ENCODE results near the gene LRRC23. TPM values are rescaled to one million over a fixed set of nuclear protein-coding genes. Genes with fewer than 3 reads are reported as not detected.

The LRRC23 gene, protein sequence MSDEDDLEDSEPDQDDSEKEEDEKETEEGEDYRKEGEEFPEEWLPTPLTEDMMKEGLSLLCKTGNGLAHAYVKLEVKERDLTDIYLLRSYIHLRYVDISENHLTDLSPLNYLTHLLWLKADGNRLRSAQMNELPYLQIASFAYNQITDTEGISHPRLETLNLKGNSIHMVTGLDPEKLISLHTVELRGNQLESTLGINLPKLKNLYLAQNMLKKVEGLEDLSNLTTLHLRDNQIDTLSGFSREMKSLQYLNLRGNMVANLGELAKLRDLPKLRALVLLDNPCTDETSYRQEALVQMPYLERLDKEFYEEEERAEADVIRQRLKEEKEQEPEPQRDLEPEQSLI
- 27.7 TPM for total RNA-seq

GRCh38 chr12:6904280-6905276, at the start of gene LRRC23:
Gene LRRC23 (plus strand): TSS chr12:6904822. CDS start chr12:6905634, 812 bp downstream.

GRCh38 chr12:6867413-6868210, 37.0 kb upstream of the LRRC23 start, which contains the start of gene TPI1:
Gene TPI1 (plus strand): TSS chr12:6867531. CDS start chr12:6867567, 36 bp downstream.

DNA sequence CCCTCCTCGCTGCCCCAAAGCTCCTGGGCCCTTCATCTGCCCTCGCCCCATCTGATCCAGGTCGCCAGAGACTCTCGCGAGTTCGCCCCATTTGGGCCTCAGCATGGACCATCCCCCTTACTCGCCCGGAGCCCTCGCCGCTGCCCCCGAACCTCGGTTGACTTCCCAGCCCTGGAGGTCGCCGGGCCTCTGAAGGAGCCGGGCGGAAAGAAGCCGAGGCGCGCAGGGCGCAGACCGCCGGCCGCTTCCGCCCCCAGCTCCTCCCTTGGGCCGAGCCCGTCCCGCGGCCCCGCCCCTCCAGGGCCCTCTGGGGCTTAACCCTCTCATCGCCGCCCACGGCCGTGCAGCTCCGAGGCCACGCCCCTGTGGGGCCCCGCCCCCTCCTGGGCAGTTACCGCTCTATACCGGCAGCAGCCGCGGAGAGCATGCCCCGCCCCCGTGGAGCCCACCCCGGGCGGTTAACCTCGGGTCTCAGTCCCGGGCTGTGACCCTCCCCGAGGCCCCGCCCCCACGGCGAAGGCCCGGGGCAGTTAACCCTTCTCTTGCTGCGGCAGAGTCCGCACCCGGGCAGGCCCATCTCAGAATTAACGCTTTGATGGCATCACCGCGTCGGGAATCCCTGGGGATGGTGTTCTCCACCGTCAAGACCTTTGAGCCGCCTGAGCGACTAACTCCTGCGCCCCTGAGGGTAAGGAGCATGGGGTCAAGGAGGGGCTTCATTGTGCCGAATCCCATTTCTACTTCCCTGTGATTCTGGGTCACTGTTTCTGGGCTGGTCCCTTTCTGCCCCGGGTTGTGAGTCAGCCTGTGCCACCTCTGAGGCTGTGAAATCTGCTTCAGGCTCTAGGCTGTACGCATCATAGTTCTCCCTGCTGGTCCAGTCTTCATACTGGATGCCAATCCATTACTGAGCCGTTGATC, 31.3 kb upstream of the LRRC23 start, which contains the start of gene SPSB2:
Gene SPSB2 (minus strand): TSS at position 210 of the 921 bp plus-strand sequence. CDS start 402 bp downstream, outside the sequence.

DNA sequence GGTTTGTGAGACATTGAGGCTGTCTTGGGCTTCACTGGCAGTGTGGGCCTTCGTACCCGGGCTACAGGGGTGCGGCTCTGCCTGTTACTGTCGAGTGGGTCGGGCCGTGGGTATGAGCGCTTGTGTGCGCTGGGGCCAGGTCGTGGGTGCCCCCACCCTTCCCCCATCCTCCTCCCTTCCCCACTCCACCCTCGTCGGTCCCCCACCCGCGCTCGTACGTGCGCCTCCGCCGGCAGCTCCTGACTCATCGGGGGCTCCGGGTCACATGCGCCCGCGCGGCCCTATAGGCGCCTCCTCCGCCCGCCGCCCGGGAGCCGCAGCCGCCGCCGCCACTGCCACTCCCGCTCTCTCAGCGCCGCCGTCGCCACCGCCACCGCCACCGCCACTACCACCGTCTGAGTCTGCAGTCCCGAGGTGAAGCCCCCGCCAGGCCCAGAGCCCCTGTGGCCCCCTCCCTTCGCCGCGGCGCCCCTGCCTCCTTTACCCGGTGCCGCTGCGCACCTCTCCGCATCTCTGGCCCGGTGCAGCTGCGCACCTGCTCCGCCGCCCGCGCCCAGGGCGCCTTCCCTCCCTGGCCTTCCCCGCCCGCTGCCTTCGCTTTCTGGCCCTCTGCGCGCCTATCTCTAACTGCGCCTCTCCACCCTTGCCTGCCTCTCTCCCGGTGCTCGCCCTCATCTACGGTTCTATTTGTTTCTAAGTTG, 9.8 kb downstream of the LRRC23 start, which contains the start of gene ENO2:
Gene ENO2 (plus strand): TSS at position 335 of the 701 bp plus-strand sequence. CDS start 1,253 bp downstream, outside the sequence.

DNA sequence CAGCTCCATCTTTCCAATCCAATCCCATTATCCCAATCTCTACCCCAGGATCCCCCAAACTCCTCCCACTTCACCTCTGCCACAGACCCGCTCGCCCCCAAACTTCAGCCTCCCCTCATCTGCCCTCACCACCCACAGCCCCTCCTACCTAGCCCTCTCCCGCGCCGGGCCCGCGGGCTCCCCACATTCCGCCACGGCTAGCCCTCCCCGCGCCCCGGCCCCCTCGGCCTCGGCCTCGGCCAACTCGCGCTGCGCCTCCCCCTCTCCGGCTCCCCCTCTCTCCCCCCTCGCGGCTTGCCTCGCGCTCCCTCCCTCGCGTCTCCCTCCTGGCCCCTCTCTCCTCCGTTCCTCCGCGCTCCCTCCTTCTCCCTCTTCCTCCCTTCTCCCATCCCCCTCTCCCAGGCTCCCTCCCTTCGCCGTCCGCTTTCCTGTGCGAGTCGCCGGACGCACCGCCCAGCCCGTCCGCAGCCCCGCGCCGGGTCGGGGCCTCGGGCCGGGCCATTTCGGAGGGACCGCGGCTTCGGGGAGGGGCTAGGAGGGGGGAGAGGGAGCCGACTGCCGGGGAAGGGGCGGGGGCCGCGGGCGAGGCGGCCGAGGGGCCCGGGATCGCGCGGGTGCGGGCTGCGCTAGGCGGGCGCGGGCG, 22.9 kb downstream of the LRRC23 start, which contains the start of gene ATN1:
Gene ATN1 (plus strand): TSS at position 581 of the 643 bp plus-strand sequence. CDS start 6,043 bp downstream, outside the sequence.

DNA sequence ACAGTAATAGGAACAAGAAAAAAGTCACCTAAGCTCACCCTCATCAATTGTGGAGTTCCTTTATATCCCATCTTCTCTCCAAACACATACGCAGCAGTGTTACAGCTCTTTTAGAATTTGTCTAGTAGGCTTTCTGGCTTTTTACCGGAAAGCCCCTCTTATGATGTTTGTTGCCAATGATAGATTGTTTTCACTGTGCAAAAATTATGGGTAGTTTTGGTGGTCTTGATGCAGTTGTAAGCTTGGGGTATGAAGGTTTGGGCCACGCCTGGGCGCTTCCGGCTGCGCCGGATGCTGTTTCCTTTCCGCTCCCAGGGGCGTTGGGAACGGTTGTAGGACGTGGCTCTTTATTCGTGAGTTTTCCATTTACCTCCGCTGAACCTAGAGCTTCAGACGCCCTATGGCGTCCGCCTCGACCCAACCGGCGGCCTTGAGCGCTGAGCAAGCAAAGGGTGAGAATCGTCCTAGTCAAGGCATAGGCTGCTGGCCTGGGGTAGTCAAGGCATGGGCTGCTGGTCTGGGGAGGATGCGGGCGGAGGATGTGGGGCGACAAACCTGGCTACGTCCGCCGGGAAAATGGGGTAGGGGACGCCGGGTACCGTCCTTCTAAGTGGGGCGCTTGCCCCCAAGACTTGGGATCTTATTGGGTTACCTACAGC, 39.2 kb downstream of the LRRC23 start, which contains the start of the genes C12orf57 and RNU7-1:
Gene C12orf57 (plus strand): TSS at position 301 of the 659 bp plus-strand sequence. CDS start 100 bp downstream, at position 401.
Gene RNU7-1 (plus strand): TSS at position 95 of the 659 bp plus-strand sequence.

GRCh38 chr12:6950811-6951540, 46.4 kb downstream of the LRRC23 start, which contains the start of gene PTPN6:
Gene PTPN6 (plus strand): TSS chr12:6951356. CDS start chr12:6951513, 157 bp downstream.

Small RNA genes lying within 50 kb of the gene (small RNA-seq; reads per million reads assigned to genes)
- gene MIR141 = not detected
- 0.10 reads per million for gene MIR200C
- not detected for gene RNU7-1

Other genes with a start within 250 kb of the LRRC23 start
- gene ING4, start 241.7 kb upstream of the LRRC23 start, total RNA-seq = 61.6 TPM
- gene ZNF384, start 215.4 kb upstream of the LRRC23 start, total RNA-seq = 17.3 TPM
- gene PIANP, start 204.0 kb upstream of the LRRC23 start, total RNA-seq = 4.4 TPM
- gene COPS7A, start 180.8 kb upstream of the LRRC23 start, total RNA-seq = 41.5 TPM
- gene MLF2, start 151.7 kb upstream of the LRRC23 start, total RNA-seq = 104 TPM
- gene PTMS, start 138.5 kb upstream of the LRRC23 start, total RNA-seq = 84.2 TPM
- not detected for gene LAG3, start 132.3 kb upstream of the LRRC23 start, total RNA-seq
- gene CD4, start 115.3 kb upstream of the LRRC23 start, total RNA-seq = 4.8 TPM
- 87.9 TPM for gene GPR162, start 83.0 kb upstream of the LRRC23 start, total RNA-seq
- 15.0 TPM for gene P3H3, start 76.4 kb upstream of the LRRC23 start, total RNA-seq
- gene GNB3, start 63.9 kb upstream of the LRRC23 start, total RNA-seq = 3.2 TPM
- gene CDCA3, start 53.5 kb upstream of the LRRC23 start, total RNA-seq = 6.2 TPM
- gene USP5, start 52.7 kb upstream of the LRRC23 start, total RNA-seq = 91.1 TPM
- gene TPI1, start 37.3 kb upstream of the LRRC23 start, total RNA-seq = 349 TPM
- 2.3 TPM for gene SPSB2, start 31.5 kb upstream of the LRRC23 start, total RNA-seq
- gene ENO2, start 9.8 kb downstream of the LRRC23 start, total RNA-seq = 308 TPM
- gene ATN1, start 23.1 kb downstream of the LRRC23 start, total RNA-seq = 13.1 TPM
- gene RNU7-1, start 39.0 kb downstream of the LRRC23 start, total RNA-seq = not detected
- gene C12orf57, start 39.2 kb downstream of the LRRC23 start, total RNA-seq = 203 TPM
- gene PTPN6, start 46.5 kb downstream of the LRRC23 start, total RNA-seq = 5.8 TPM
- gene PHB2, start 65.8 kb downstream of the LRRC23 start, total RNA-seq = 100 TPM
- gene EMG1, start 66.1 kb downstream of the LRRC23 start, total RNA-seq = 20.8 TPM
- 13.8 TPM for gene LPCAT3, start 113.7 kb downstream of the LRRC23 start, total RNA-seq
- gene C1S, start 155.9 kb downstream of the LRRC23 start, total RNA-seq = 13.1 TPM
- 6.7 TPM for gene C1R, start 187.6 kb downstream of the LRRC23 start, total RNA-seq
- gene C1RL, start 204.4 kb downstream of the LRRC23 start, total RNA-seq = 4.6 TPM
- 0.46 TPM for gene RBP5, start 224.1 kb downstream of the LRRC23 start, total RNA-seq
- 184 TPM for gene CLSTN3, start 225.5 kb downstream of the LRRC23 start, total RNA-seq